ENCODE results near the gene ATP2A2.

The ATP2A2 gene

GRCh38 chr12:110262442-110263388, 18.3 kb upstream of the ATP2A2 start:
- H3K27ac ChIP-seq: no peak overlapping the region
- TF ChIP-seq ZFX (IDR thresholded peaks at IDR 0.05; ENCODE audit: borderline replicate concordance): no peak
- no peak for TF ChIP-seq CTCF (IDR thresholded peaks at IDR 0.05)

GRCh38 chr12:110266381-110266960, 14.6 kb upstream of the ATP2A2 start:
- TF ChIP-seq CTCF (IDR thresholded peaks at IDR 0.05) (no peak), ZFX (IDR thresholded peaks at IDR 0.05; ENCODE audit: borderline replicate concordance) (no peak)
- H3K27ac ChIP-seq: no peak overlapping the region

GRCh38 chr12:110266980-110267620, 13.9 kb upstream of the ATP2A2 start:
- TF ChIP-seq CTCF (IDR thresholded peaks at IDR 0.05): no peak
- H3K27ac ChIP-seq: no peak overlapping the region

- H3K27ac ChIP-seq: no peak overlapping the region
- TF ChIP-seq CTCF (IDR thresholded peaks at IDR 0.05) (no peak), ZFX (IDR thresholded peaks at IDR 0.05; ENCODE audit: borderline replicate concordance) (no peak)
These were observed 11.4 kb upstream of the ATP2A2 start for GRCh38 chr12:110269622-110270124.

GRCh38 chr12:110270125-110270962, 10.7 kb upstream of the ATP2A2 start:
- H3K27ac ChIP-seq: no peak overlapping the region

GRCh38 chr12:110271015-110271414, 10.0 kb upstream of the ATP2A2 start:
- no peak overlapping the region for H3K27ac ChIP-seq
- TF ChIP-seq ZFX (IDR thresholded peaks at IDR 0.05; ENCODE audit: borderline replicate concordance) (no peak), CTCF (IDR thresholded peaks at IDR 0.05) (no peak)

More at GRCh38 chr12:110270125-110270962, 10.7 kb upstream of the ATP2A2 start:
- TF ChIP-seq ZFX (IDR thresholded peaks at IDR 0.05; ENCODE audit: borderline replicate concordance) (no peak), CTCF (IDR thresholded peaks at IDR 0.05) (no peak)
